NAMALWA (cell line): ENCODE results near the gene LMNB1.
"Not testable (repeated sequence)": the region's sequence is repeated elsewhere in the genome, so short reads cannot be mapped to it uniquely, and the experiment has no call there.

Source experiments
- DNase-seq: peaks from one replicate; pipeline ENCODE4 v3.0.0-alpha.2; 2015; ENCODE audit warnings: low spot score

The LMNB1 gene

GRCh38 chr5:126778675-126779403, 1.9 kb downstream of the LMNB1 start:
- no peak for DNase-seq

- peak; percentile 86 for DNase-seq
These were observed 3.4 kb downstream of the LMNB1 start for GRCh38 chr5:126780165-126780827.

GRCh38 chr5:126788409-126788808, 11.5 kb downstream of the LMNB1 start:
- DNase-seq, result not testable (repeated sequence)

GRCh38 chr5:126793097-126793496, 16.2 kb downstream of the LMNB1 start:
- DNase-seq, result no peak

GRCh38 chr5:126793648-126794047, 16.7 kb downstream of the LMNB1 start:
- DNase-seq, result not testable (repeated sequence)

GRCh38 chr5:126794157-126794828, 17.4 kb downstream of the LMNB1 start:
- DNase-seq, result no peak

- DNase-seq, result no peak
These were observed 22.8 kb downstream of the LMNB1 start for GRCh38 chr5:126799780-126800179.

- no peak for DNase-seq
These were observed 24.4 kb downstream of the LMNB1 start for GRCh38 chr5:126801174-126801991.

GRCh38 chr5:126801992-126802294, 25.0 kb downstream of the LMNB1 start:
- peak; percentile 70 for DNase-seq

- no peak for DNase-seq
These were observed 28.1 kb downstream of the LMNB1 start for GRCh38 chr5:126805063-126805462.

GRCh38 chr5:126808521-126808988, 31.6 kb downstream of the LMNB1 start:
- DNase-seq, result peak; percentile 76

- no peak for DNase-seq
These were observed 33.0 kb downstream of the LMNB1 start for GRCh38 chr5:126809916-126810315.

- DNase-seq, result no peak
These were observed 33.9 kb downstream of the LMNB1 start for GRCh38 chr5:126810596-126811380.

GRCh38 chr5:126811515-126812198, 34.7 kb downstream of the LMNB1 start:
- no peak for DNase-seq

- DNase-seq, result no peak
These were observed 35.2 kb downstream of the LMNB1 start for GRCh38 chr5:126812199-126812570.

GRCh38 chr5:126813799-126814198, 36.9 kb downstream of the LMNB1 start:
- DNase-seq, result not testable (repeated sequence)

GRCh38 chr5:126814721-126815404, 37.9 kb downstream of the LMNB1 start:
- no peak for DNase-seq

- DNase-seq, result no peak
These were observed 39.7 kb downstream of the LMNB1 start for GRCh38 chr5:126816649-126817048.

- DNase-seq, result no peak
These were observed 41.8 kb downstream of the LMNB1 start for GRCh38 chr5:126818736-126819135.

GRCh38 chr5:126819253-126819652, 42.3 kb downstream of the LMNB1 start:
- no peak for DNase-seq
